NCI-H1048 (cell line): Measurements from ENCODE around the gene NTF3.

ENCODE experiments used
- DNase-seq: peaks from one replicate; lab custom pipeline; 2025; lab: John Stamatoyannopoulos, UW

The NTF3 gene

DNA sequence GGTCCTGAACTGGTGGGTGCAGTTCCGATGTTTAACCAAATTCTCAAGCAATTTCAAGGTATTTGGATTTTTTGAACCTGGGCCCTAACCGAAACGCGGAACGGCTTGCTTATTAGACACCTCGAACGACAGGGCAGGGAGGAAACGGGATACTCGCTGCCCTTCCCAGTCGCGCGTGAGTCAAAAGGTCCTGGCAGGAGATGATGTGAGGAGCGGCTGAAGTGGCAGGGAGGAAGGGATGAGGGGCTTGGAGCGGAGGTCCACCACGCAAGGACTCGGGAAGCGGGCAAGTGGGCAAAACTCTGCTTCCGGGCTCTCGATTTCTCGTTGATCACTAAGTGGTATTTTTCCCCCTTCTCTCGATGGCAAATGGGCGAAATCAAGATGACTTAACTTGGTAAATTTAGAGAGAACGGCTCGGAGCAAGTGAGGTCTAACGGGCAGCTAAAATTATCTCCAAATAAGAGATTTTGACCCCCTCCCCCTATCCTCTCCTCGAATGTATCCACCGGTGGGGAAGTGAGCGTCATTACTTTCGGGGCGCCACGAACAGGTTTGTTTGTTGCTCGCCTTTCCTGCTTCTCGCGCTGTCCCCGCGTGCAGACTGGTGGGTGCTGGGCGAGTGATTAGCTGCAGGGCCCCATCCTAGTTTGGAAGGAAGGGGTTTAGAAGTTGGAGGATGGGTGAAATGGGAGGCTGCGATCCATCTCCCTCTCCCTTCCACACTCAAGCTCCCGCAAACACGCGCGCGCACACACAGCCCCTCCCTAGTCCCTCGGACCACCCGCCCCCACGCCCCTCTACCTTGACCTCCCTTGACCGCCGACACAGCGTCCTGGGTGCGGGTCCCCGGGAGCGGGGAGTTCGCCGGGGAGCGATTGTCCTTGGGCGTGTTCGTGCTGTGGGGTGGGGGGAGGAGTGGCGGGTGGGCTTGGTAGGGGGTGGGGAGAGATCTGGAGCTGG lies 986 bp upstream of the NTF3 start:
- no peak for DNase-seq

DNA sequence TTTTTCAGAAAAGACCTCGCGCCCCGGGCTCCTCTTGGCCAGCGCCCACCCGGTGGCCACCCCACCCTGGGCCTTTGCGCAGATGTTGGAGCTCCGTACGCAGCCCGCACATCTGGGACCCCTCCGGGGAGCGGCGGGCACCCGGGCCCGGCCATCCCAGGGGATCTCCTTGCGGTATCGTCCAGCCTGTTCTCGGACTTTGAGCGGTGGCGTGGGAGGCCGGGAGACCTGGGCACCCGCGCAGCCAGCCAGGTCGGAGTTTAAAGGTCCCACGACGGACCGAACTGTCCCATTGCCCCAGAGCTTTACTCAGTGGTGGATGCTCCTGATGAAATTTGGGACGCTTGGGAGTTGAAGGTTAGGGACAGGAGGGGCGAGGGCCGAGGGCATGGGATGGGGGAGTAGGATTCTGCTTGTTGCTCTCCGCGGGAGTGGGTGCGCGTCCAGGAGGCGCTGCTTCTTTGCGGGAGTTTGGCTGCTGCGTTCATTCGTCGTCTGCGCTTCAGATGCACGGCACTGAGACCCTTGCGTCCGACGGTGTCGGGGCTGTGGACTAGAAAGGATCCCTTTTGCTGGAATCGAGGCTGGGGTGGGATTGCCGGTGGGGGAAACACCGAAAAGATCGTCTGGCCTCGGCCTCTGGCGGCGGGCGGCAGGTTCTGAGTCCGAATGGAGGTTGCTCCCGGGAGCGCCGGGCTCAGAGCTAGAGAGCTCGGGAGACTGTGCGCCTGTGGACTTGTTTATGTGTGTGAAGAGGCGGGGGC lies 1.4 kb downstream of the NTF3 start:
- no peak for DNase-seq

DNA sequence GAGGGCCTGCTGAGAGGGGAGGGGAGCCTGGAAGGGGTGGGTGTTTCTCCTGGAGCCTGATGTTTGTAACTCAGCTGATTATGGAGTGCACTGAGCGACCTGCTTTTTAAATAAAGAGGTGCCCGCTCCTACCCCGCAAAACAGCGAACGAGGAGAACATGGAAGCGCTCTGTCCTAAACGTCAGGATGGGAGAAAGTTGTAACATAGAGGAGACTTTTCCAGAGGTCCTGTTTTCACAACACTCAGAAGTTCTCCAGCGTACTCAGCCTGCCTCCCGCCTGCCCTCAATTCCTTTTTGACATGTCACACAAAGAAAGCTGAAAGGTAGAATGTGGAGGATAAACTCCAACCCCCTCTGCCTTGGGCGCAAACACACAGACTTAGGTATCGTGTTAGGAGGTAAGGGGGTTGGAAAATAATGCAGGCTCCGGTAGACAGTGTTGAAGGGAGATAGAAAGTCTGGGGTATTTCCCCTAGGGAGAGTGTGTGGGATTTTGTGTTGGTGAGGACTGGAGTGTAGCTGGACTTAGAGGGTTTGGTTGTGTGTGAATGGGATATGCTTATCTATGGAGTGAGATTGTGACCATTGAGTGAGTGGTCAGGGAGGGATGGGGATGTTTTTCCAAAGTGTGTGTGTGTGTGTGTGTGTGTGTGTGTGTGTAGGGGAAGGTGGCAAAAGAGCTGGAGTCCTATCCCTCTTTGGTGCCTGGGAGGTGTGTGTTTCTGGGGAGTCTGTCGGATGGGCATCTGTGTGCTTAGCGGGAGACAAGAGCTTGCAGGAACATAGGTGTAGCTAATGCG lies 2.1 kb downstream of the NTF3 start:
- no peak for DNase-seq

DNA sequence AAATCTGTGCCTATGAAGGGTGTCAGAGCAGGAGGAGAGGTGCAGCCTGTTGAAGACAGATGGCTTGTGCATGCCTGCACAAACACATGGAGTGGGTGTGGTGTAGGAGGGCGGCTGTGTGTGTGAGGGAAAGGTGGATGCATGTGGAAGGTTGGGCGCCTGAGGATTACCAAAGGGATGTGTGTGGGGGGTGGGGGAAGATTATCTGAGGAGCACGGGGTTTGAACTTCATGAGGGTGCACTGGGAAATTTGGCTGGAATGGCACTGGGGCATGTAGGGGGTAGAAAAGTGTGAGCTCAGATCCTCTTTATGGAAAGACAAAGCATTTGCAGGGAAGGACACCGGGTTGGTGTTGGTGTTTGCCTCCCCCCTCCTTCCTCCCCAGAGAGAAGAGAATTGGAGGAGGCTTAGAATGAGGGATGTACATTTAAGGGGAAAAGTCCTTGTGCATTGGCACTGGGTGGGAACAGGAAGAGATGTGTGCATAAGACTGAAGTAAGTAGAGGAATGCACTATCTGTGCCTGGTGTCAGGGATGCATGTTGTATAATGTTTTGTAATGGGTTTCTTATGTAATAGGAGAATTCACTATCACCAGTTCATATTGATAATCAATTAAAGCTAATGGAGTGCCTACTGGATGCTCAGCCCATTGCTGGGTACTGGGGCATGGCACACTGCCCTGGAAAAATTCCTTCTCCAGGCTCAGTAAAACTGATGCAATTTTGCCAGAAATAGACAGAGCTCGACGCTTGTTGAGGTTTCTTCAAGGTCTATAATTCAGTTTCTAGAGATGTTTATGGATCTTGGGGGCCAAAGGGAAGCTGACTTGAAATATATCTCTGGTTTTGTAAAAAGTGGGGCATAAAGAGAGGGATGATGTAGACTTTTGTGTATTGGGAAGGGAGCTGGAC lies 3.0 kb downstream of the NTF3 start:
- no peak for DNase-seq

DNA sequence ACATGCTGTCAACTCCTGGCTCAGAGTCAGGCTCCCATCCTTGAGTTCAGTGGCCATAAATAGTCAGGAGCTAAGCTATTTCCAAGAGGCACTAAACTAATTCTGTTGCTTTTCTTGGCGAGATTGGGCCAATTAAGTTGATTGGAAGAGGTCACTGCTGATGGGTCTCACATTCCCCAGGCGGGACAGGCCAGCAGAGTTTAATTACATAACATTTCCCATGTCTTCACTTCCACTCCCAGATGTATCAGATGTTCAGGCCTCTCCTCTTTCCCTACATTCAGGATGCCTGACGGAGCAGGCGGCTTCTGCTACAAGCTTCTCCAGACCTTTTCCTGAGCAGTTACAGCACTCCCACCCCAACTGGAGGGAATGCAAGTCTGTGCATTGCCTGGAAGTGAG lies 5.3 kb downstream of the NTF3 start:
- no peak for DNase-seq

DNA sequence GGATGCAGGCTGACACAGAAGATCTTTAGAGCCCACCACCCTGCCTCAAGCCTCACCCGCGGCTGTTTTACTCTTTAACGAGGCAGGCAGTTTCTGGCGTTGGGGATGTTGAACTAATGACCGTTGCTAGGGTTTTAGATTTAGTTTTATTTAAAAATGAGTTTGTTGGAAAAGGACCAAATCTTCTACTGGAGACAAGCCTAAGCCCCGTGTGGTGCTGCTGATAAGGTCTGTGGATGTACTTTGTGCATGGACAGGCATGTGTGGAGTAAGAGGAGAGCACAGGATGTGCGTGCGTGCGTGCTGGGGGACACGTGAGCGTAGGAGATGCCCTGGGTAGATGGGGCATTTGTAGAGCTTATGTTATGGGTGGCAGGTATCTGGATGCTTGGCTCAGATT lies 5.7 kb downstream of the NTF3 start:
- no peak for DNase-seq

DNA sequence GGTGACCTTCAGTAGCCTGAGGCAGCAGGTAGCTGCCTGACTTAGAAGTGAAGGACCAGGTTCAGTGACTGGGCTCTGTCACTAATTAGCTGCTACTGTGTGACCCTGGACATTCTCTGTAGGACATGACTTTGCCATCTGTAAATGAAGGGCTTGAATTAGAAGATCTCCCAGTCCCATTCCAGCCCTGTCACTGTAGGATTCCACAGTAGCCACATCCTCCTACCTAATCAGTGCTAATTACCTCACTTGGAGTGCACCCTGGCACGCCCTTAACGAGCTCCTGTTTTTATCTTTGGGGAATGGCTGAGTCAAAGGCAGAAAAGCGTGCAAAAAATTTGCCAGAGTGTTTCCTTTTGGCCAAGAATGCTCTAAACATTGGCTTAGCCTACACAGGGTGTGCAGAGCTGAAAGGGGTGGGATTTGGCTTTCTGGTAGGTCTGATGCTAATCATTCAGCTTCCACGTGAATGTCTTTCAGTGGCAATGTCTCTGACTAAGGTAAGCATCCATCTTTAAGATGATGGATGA lies 6.8 kb downstream of the NTF3 start:
- DNase-seq, result no peak

DNA sequence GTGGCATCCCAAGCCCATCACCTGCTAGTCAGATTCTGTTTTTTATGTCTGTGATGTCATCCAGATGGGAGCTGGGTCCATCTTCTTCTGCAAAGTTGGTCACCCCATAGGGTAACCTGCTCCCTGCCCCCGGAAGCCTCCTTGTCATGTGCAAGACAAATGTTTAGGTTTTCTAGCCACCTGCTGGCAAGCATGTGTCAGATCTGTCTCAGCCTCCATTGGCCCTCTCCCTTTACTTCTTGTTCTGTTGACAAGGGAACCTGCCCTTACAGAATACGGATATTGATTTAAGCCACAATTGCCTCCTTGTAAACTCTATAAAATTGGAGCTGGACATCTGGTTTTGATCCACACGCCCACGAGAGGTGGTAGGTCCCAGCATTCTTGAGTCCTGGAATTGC lies 7.5 kb downstream of the NTF3 start:
- DNase-seq, result no peak

DNA sequence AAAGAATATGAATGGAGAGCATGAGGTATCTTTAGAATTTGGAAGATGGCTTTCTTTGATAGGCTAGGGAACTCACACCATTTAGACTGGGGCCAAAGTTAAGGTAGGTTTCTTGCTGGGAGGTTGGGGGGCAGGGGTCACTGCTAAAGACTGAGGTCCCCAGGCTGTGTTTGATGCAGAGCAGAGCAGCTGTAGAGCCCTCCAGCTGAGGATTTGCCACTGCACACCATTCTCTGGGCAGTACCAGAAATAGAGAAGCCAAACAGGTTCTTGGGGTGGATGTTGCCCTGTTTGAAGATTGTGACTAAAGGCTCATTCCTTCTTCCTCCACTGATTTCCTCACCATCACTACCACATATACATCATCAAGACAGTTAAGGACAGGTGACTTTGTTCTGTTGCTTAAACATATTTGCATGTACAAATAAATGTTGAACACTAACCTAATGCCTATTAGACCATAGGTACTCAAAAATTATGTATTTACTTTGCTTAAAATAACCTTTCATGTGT lies 7.9 kb downstream of the NTF3 start:
- DNase-seq, result no peak

DNA sequence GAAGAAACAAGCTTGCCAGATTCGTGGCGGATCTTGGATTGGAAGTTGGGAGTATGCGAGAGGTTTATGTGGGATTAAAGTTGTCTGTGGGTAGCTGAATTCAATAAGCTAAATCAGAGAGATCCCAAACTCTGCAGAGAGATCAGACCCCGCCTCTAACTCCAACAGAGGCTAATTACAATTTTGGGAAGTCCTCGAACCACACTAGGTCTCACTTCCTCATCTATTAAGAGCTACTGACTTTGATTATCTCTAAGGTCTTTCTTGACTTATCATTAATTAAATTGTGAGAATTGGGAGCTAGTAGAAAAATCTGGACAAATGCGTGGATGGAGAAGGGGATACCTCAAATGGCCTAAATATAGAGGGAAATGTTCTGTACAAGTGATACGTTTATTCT lies 9.1 kb downstream of the NTF3 start:
- DNase-seq, result no peak

DNA sequence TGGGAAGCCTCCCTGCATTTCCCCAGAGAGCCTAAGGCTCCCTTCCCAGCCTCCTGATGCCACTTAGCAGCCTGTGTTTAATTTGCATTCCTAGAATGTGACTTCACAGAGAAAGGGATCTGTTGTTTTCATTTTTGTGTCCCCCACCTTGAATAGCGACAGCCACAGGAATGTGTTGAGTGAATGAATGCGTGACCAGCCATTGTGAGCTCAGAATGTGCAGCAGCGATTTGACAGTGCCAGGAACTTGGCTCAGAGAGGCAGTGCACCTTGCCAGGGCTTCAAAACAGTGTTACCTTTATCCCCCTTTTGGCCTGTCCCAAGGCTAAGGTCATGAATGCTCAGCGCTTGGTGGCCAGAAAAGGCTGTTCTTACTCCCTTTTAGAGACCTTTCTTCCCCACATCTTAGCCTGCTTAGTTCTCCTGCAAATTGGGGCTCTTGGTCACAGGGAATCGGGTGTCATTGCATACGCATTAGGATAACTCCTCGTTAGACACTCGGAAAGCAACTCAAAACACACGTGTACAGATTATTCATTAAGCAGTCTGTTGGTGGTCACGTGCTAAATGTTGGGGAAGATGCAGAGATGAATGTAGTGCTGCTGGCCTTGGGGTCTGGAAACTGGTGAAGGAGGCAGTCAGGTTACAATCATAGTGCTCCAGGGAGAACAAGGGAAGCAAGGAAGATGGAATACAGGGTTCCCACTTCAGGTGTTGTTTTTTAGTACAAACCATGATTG lies 9.8 kb downstream of the NTF3 start:
- DNase-seq, result peak; percentile 66

DNA sequence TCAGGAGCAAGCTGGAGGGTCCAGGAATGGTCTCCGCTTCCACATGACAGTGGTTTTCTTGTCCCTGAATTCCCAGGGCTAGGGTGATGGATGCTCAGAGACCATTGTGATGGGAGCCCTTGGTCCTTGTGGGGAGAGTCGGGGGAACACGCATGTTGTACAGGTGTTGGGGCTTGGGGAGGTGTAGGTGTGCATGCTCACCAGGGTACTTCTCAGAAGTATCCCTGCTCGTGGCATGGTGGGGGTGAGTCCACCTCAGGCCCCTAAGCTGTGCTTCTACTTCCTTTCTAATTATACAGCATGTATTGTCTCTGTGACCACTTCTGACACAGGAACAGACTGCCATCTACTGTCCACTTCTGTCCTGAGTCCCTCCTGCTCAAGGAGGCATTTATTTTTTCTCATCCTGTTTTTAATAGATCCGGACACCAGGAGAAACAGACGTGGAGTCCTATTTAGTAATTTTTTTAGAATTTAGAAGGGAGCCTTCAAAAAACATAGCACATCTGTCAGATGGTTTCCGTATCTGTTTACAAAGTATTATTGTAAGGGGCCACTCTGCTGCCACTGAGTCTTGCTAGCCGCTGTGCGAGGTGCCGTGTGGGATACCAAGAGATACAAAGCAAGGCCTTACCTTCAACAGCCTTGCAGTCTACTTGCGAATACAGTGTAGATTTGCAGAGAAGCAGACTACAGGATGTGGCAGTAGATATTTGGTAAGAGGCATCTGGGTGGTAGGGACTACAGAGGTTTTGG lies 10.5 kb downstream of the NTF3 start:
- DNase-seq, result no peak

DNA sequence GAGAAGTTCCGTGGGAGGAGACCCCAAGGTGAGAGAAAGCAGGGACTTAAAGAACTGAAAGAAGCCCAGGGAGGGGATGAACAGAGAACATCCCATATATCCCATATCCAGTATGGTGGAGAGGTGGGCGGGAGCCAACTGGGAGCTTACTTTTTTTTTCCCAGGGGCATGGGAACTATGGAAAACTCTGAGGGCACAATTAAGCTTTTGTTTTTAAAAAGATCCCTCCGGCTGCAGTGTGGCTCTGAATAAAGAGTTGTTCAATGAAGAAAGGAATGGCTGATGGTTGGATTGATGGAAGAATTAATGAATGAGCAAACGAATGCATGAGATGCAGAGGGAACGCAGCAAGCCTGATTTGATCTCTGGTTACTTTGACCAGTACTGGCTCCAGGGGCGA lies 12.6 kb downstream of the NTF3 start:
- DNase-seq, result no peak

DNA sequence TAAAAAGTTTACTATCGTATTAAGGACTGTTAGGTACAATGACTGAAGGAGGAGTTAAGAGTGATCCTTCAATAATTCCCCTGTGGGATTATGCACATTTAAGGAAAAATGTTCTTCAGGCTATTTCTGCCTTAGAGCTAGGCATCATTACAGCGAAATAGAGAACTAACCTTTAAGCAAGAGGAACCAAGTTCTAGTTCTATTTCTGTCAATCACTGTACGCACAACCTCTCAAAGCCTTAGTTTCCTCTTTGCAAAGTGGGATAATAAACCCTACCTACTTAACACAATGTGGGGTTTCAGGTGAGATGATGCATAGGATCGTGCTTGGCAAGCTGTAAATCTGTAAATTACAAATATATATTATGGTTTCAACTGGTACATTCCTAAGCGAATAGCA lies 15.4 kb downstream of the NTF3 start:
- no peak for DNase-seq

DNA sequence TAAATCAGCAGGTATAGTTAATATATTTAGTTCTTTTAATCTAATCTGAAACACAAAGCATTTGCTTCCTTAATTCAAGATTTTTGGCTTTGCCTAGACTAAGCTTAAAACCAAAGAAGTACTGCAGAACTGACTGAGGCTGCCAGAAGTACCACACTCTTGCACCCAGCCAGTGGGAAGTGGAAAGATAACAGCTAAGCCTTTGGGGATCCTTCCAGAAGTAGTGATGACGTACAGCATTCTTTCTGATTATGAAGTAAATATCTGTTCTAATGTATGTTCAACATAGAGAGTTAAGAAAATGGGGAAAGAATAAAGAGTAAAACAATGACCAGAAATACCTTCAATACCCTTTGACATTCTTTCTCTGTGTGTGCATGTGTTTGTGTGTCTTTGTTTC lies 19.3 kb downstream of the NTF3 start:
- no peak for DNase-seq

DNA sequence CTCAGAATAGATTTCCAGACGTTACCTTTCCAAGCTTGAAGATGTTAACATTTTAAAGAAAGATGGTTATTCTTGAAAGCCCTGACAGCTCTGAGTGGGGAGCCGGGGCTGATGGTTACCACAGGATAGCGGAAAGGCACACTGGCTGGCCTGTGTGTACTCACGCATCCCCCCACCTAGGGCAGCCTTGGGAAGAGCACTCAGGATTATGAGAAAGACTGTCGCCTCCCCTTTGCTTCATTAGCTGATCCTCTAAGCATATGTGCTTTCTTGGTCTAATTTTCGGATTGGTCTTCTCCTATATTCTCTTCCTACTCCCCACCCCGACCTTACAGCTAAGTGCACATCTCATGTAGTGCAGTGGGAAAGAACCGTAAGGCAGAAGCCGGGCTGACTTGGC lies 20.7 kb downstream of the NTF3 start:
- DNase-seq, result no peak

DNA sequence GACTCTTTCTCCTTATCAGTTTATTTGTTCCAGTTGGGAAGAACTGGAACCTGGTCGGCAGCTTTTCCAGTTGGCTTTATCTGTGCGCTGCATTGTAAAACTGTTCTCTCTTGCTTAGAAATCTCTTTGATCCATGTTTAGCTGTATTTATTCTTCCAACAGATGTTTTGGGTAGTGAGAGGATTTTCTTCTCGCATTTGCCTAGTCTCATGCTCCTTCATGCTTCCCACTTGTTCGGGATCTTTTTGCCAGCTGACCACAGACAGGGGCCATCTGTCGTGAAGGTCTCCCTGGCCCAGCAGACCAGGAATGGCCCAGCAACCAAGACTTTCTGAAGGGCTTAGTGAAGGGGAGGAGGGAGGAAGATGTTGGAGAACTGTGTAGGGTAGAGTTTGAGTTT lies 21.6 kb downstream of the NTF3 start:
- DNase-seq, result no peak

DNA sequence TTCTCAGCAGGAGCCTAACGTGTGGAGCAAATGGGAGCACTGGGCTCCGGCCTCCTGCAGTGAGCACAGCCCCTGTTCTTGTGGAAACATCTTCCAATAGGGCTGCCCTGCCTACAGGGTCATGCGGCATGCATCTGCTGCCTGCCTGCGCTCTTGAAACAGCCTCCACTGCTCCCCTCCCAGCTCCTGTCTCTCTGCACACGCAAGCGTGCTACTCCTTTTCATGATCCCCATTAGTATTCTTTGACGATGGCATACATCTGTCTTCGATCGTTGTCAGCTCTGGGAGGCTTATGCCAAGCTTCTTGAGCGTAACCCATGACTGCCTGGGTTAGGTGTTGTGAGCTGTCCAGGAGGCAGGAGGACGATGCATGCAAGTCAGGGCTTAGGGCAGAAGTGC lies 23.1 kb downstream of the NTF3 start:
- no peak for DNase-seq

DNA sequence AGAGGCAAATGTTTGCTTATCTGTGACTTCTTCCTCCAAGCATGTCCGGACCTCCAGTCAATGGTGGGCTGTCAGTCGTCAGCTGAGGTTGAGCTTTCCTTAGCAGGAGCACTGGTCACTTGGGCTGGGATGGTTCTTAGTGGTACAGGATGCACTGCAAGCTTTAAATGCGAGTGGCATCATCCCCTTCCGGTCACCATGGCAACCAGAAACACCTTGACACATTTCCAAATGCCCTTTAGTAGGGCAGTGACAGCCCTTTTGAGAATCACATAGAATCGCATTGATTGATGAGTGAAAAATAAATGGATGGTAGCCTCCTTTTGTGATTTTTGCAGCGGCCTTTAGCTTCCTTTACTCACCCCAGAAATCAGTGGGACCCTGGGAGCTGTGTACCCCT lies 24.1 kb downstream of the NTF3 start:
- no peak for DNase-seq

DNA sequence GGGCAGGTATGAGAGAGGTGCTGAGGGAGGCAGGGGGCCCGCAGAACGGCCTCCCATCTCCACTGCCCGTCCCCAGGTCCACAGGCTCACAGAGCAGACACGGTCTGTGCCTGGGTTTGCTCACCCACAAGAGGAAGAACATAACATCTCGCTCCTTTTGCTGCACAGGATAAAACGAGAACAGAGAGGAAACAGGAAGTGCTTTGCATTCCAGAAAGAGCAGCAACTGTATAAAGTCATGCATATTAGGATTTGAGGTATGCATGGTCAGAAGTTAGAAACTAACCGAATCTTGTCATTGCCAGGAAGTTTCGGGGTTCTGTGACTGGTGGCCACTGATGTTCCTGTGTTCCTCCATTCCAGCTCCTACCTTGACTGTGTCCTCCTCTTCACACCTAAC lies 25.0 kb downstream of the NTF3 start:
- no peak for DNase-seq
